GM21423 (cell line): ENCODE measurements around the gene TMEM50A.
A peak's percentile ranks its signal among the peaks of the same experiment; 100 is the strongest.
"Not testable (repeated sequence)": the region's sequence is repeated elsewhere in the genome, so short reads cannot be mapped to it uniquely, and the experiment has no call there.

Experiments
- ATAC-seq: cut with Tn5 transposase; IDR thresholded peaks from one replicate; pipeline ENCODE4 v1.9.1; 2021; ENCODE audit warnings: mild to moderate bottlenecking, moderate library complexity; ENCODE audit not compliant: unreplicated experiment

Gene TMEM50A

DNA sequence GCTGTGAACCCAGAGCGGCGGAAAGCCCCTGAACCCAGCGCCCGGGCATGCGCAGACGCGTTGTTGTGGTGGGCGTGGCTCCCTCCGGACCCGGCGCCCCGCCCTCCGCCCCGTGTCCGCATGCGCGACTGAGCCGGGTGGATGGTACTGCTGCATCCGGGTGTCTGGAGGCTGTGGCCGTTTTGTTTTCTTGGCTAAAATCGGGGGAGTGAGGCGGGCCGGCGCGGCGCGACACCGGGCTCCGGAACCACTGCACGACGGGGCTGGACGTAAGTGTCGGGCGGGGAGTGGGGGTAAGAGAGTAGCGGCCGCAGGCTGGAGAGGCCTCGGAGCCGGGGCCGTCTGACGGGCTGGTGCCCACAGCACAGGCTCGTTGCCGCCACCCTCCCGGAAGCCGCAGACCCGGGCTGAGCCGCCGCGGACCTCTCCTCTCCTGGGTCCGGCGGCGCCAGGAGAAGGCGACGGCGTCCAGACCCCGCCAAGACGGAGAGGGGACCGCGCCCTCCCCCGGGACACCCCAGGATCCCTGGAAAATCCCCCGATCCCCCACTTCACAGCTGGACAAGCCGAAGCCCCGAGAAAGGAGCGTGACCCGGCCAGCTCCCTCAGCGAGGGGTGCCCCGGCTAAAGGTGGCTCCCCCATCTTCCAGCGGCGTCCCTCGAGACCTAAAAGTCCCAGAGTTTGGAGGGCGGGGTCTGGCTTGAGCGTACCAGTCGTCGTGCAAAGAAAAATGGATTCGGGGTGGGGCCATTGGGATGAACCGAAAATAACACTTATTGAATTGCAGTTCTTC, at the start of gene TMEM50A:
Gene TMEM50A (plus strand): TSS at position 147 of the 794 bp plus-strand sequence. CDS start 2,153 bp downstream, outside the sequence.
- ATAC-seq = peak; percentile 69

DNA sequence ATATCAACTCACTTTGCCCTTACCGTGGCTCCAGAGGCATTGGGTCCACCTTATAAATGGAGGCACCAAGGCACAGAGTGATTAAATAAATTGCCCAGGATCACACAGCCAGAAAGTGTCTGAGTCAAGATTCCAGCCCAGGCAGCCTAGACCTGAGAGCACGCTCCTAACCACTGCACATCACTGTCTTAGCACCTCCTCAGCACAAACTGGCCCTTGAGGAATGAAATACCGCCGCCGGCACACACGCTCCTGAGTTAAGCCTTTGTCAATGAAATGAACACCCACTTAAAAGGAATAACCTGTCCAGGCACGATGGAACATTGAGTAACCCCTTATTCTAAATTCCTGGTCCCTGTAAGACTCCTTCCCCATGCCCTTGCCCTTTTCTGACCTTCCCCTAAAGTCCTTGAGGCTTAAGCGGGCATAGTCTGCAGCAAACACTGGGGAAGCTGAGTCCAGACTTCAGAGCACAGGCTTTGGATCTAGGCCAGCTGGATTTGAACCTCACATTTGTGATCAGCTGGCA, 49.5 kb upstream of the TMEM50A start:
- not testable (repeated sequence) for ATAC-seq

DNA sequence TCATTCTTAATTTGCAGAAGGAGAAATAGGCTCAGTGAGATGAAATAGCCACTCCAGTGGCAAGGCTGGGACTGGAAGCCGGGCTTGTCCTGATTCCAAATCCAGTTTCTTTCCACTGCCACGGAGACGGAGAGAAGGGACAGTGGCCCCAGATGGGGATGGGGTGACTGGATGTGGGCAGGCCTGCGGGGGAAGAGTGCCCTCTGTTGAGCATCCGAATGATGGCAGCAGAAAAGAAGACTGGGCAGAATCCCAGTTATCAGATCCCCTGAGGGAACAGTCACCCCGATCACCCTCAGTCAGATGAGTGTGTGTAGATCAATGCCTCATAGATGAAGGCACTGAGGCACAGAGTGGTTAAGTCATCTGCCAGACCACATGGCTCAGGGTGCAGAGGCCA, 48.1 kb upstream of the TMEM50A start:
- not testable (repeated sequence) for ATAC-seq

DNA sequence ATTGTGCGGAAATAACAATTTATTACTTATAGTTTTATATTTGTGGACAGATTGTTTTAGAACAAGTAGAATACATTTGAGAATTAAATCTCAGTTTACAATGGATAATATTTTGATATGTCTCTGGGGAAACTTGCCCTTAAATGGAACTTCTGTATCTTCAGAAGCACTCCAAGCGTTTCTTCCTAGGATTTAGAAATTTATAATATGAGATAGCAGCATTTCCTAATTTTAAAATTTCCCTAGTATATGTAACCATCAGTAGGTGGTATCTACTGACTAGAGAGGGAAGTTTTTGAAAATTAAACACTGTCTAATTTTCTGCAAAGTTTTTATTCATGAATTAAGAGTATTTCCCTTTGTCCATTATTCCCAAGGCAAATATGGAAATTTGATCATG, 44.7 kb upstream of the TMEM50A start:
- not testable (repeated sequence) for ATAC-seq

DNA sequence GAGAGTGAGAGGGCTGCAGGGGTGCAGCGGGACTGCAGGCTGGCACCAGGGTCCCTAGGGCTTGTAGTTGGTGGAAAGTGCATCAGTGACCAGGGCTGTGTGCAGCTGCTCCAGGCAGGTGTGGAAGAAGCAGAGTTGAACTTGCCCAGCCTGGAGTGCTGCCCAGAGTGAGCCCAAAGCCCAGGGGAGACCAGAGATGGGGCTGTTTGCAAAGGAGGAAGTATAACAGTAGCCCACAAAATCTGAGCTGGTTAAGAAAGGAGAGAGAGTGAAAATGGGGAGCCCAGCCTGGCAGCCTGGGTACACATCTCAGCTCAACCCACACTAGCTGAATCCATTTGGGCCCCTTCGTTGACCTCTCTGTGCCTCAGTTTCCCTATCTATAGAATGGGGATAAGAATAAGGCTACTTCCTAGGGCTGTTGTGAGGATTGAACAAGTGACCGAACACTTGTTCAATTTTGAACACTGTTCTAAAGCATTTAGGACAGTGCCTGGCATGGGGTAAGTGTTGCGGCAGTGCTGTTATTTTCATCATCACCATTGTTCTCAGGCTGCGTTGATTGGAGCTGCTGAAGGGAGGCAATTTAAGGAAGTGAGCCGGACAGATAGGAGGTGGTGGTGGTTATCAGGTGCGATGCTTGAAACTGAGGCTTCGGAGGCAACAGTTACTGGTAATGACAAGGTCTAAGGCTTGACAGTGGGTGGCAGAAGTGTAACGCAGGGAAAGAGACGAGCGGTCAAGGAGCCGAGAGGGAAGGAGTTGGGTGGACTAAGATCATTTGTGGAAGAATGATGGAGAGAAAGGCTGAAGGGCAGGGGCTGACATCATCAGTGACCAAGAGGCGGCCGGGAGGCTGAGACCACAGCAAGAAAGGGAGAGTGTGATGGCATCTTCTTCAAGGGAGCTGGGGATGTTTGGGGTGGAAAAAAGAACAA, 43.0 kb upstream of the TMEM50A start:
- not testable (repeated sequence) for ATAC-seq

DNA sequence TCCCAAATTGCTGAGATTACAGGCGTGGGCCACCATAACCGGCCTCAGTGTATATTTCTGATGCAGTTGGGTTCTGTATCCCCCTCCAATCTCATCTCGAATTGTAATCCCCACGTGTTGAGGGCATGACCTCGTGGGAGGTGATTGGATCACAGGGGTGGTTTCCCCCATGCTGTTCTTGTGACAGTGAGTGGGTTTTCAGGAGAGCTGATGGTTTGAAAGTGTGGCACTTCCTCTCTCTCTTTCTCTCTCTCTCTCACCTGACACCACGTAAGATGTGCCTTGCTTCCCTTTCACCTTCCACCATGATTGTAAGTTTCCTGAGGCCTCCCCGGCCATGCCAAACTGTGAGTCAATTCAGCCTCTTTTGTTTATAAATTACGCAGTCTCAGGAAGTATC, 41.6 kb upstream of the TMEM50A start:
- not testable (repeated sequence) for ATAC-seq

DNA sequence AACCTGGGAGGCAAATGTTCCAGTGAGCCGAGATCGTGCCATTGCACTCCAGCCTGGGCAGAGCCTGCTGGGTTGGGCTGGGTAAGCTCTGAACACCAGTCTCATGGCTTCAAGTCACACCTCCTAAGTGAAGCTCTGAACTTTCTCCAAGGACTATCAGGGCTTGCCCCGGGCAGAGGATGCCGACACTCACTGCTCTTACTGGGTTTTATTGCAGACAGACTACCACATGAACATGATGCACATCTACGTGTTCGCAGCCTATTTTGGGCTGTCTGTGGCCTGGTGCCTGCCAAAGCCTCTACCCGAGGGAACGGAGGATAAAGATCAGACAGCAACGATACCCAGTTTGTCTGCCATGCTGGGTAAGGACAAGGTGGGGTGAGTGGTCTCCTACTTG, 37.4 kb upstream of the TMEM50A start:
- not testable (repeated sequence) for ATAC-seq

DNA sequence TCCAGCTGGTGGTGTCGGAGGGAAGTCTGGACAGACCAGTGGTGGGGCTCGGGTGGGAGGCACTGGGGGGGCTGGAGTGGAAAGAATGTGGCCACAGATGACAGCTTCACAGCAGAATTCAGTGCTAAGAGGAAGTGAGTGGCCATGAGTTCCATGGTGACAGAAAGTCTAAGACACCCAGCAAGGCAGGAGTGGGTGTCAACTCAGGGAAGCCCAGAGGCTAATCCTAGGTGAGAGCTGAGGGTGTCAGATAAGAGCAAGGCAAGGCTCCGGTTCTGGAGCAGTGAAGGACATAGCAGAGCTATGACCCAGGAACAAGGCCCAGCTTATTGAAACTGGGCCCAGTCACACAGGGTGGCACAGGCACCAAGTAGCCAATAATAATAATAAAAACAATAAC, 35.8 kb upstream of the TMEM50A start:
- not testable (repeated sequence) for ATAC-seq

DNA sequence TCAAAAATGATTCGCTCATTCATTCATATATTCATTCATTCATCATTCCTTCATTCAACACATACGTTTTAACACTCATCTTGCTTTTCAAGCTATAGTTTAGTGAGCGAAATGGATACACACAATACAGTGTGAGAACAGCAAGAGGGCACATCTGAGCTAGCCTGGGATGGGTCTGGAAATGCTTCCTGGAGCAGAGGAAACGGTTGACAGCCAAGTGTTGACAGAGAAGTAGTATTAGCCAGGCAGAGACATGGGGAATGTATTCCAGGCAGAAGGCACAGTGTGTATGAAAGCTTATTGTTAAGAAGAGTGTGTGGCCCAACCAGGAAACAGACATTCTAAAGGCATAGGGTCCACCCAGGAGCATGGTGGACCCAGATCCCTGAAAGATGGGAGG, 33.2 kb upstream of the TMEM50A start:
- not testable (repeated sequence) for ATAC-seq

DNA sequence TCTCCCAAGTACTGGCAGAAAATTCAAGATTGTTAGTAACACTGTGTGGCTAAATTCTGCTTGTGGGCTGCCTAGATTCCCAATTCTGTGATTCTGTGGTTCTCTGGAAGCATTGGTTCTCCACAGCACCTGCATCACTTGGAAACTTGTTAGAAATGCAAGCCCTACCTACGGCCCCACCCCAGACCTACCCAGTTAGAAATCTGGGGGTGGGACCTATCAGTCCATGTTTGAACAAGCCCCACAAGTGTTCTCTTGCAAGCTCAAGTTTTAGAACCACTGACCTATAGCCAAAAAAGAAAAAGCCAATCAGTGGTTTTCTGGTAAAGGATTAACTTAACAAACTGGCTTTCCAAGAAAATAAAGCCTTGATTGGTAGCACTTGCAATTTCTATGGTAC, 30.0 kb upstream of the TMEM50A start:
- not testable (repeated sequence) for ATAC-seq

DNA sequence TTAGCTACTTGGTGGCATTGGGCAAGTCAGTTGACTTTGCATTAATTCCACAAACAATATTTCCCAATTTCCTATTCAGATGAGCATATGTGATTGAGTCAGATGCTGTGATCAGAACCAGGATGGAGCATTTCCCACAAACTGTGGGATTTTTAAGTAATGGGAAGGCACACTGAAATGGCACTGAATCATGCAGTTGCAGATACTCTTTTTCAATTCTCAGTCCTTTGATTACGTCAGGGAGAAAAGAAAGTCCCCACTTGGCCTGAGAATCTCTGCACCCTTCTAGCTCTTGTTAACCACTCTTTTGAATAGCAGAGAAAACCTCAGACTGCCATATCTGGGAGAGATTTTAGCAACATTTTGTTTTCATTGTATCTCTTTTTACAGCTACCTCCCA, 29.0 kb upstream of the TMEM50A start:
- not testable (repeated sequence) for ATAC-seq

DNA sequence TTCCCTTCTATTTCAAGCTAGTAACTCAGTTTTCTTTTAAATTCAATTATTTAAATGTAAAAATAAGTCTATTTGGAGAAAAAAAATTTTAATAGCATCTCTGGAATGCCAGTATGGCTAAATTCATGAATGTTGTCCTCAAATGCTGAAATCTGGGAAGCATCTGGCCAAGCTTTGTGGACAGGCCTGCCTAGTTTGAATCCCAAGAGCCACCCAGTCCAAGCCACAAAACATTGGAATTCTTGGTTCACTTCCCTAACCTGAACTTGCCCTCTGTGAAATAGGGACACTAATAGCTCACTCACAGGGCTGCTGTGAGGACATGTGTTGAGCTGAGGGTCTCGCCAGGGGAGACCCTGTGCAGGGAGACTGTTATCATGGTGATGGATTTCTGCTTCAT, 28.6 kb upstream of the TMEM50A start:
- ATAC-seq = not testable (repeated sequence)

DNA sequence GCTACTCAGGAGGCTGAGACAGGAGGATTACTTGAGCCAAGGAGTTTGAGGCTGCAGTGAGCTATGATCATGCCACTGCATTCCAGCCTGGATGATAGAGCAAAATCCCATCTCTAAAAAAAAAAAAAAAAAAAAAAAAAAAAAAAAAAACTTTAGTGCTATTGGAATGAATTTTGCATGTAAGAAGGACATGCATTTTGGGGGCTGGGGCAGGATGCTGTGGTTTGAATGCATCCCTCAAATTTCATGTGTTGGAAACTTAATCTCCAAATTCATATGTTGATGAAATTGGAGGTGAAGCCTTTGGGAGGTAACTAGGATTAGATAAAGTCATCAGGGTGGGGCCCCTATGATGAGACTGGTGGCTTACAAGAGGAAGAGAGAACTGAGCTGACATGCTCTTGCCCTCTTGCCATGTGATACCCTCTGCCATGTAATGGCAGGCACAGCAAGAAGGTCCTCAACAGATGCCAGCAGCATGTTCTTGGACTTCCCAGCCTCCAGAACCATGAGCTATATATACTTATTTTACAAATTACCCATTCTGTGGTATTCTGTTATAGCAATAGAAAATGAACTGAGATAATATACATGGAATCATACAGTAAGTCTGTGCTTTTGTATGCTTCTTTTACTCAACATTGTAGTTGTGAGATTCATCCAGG, 25.2 kb upstream of the TMEM50A start:
- ATAC-seq = not testable (repeated sequence)

DNA sequence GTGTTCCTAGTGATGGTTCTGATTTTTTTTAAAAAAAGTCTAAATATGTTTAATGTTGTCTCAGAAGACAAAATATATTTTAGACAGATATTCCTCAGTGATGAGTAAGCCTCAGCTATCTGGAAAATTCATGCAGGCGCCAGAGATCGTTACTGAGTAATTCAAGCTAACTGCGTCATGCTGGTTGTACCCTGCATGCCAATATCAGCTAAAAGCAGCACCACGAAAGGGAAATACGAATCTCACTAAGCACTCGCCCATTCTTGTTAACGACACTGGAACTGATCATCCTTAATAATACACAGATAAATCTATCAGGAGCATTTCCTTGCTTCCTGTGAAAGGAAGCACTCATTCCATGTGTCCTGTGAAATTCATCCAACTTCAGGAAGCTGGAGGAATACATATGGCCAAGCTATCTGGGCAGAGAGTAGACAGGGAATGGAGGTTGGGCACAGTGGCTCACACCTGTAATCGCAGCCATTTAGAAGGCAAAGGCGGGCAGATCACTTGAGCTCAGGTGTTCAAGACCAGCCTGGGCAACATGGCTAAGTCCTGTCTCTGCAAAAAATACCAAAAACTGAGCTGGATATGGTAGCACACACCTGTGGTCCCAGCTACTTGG, 17.7 kb upstream of the TMEM50A start:
- ATAC-seq = not testable (repeated sequence)

DNA sequence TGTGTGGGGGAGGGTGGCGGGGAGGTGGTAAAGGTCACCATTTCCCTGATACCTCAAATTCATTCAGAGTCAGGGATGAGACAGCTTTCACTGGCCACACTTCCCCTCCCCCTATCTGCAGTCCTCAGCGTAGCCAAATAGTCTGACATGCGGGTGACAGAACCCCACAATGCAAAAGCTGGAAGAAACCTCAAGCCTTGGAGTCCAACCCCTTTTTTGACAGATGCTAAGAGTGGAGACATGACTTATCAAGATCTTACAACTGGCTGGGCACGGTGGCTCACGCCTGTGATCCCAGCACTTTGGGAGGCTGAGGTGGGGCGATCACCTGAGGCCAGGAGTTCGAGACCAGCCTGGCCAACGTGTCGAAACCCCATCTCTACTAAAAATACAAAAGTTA, 16.0 kb upstream of the TMEM50A start:
- not testable (repeated sequence) for ATAC-seq

DNA sequence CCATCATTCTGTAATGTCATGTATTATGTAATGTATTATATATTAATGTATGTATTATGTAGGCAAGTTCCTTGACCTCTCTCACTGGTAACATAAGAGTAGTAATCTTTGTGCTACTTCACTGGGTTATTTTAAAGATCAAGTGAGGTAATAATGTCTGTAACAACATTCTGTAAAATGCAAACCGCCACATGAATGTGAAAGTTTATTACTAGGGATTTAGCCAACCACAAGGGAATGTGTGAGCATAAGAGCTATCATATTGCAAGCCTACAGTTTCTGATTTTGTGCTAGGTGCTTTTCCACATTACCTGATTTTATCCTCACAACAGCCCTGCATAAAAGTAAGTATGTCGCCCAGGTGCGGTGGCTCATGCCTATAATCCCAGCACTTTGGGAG, 13.7 kb upstream of the TMEM50A start:
- ATAC-seq = not testable (repeated sequence)

DNA sequence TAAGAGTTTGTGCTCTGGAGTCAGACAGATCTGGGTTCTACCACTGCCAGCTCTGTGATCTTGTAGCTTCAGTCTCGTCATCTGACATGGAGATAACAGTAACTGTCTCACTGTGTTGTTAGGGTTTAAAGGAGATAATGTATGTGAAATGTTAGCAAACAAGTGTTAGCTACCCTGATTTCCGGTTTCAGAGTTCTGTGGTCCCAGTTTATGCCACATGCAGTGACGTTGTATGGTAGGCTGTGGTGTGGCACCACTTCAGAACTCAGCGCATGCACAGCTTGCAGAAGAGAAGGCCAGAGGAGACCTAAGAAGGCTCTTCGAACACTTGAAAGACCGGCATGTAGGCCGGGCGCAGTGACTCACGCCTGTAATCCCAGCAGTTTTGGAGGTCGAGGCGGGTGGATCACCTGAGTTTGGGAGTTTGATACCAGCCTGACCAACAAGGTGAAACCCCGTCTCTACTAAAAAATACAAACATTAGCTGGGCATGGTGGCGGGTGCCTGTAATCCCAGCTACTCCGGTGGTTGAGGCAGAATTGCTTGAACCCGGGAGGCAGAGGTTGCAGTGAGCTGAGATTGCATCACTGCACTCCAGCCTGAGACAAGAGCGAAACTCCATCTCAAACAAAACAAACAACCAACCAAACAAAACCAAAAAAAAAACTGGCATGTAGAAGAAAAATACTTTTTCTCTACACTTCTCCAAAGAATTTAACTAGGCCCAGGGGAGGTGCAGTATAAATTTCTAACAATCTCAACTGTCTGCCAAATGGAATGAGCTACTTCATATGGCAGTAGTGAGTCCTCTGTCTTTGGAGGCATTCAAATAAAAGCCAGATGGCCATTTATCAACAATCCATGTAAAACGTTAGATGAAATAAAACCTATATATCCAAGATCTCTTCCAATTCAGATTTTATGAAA, 10.0 kb upstream of the TMEM50A start:
- ATAC-seq = not testable (repeated sequence)

DNA sequence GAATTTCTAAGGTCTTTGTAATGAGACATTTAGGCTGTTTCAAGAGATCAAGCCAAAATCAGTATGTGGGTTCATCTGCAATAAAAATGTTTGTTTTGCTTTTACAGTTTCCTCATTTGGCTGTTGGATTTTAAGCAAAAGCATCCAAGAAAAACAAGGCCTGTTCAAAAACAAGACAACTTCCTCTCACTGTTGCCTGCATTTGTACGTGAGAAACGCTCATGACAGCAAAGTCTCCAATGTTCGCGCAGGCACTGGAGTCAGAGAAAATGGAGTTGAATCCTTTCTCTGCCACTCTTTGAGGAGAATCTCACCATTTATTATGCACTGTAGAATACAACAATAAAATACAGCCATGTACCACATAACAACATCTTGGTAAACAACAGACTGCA, 9.3 kb upstream of the TMEM50A start:
- not testable (repeated sequence) for ATAC-seq

DNA sequence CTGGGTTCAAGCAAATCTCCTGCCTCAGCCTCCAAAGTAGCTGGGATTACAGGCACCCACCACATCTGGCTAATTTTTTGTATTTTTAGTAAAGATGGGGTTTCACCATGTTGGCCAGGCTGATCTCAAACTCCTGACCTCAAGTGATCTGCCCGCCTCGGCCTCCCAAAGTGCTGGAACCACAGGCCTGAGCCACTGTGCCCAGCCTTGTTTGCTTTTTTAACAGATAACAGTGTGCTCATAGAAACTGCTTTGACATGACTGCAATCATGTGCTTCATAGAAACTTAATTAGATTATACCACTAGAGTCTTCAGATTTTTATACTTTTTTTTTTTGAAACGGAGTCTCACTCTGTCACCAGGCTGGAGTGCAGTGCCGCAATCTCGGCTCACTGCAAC, 8.8 kb upstream of the TMEM50A start:
- not testable (repeated sequence) for ATAC-seq
